HepG2 (cell line): ENCODE data around the gene EFL1.

ENCODE experiments used
- BRCA1 ChIP-seq: sonication (generic); formaldehyde crosslinking; IDR thresholded peaks from 2 replicates; pipeline ENCODE4 v1.4.0; 2020; ENCODE audit warnings: missing genetic modification reagents
- CBX1 ChIP-seq: IDR thresholded peaks from one replicate; pipeline ENCODE4 v1.6.1; 2016; ENCODE audit warnings: antibody characterized with exemption, low read depth
- CHD2 ChIP-seq: IDR thresholded peaks from 2 replicates; pipeline ENCODE4 v1.6.1; 2011; ENCODE audit warnings: low read depth, low read length, improper control_type of control experiment
- HOXA7 ChIP-seq: sonication (generic); formaldehyde crosslinking; IDR thresholded peaks from 2 replicates; pipeline ENCODE4 v1.8.1; 2022; ENCODE audit warnings: mild to moderate bottlenecking, missing genetic modification reagents, moderate library complexity
- POLR2AphosphoS5 ChIP-seq: IDR thresholded peaks from 2 replicates; pipeline ENCODE4 v1.6.1; 2012; ENCODE audit warnings: low read depth, low read length
- RAD51 ChIP-seq: fragments of 450-650 bp; IDR thresholded peaks from 2 replicates; pipeline ENCODE4 v1.6.1; 2016; ENCODE audit warnings: borderline replicate concordance
- ZFP37 ChIP-seq: sonication (generic); formaldehyde crosslinking; IDR thresholded peaks from 2 replicates; pipeline ENCODE4 v1.4.0; 2020; ENCODE audit warnings: missing genetic modification reagents, borderline replicate concordance
- ZNF225 ChIP-seq: sonication (generic); formaldehyde crosslinking; IDR thresholded peaks from 2 replicates; pipeline ENCODE4 v1.4.0; 2020; ENCODE audit warnings: mild to moderate bottlenecking, missing genetic modification reagents
- ZNF547 ChIP-seq: sonication (generic); formaldehyde crosslinking; IDR thresholded peaks from 2 replicates; pipeline ENCODE4 v1.5.1; 2020; ENCODE audit warnings: mild to moderate bottlenecking, missing genetic modification reagents
- TF ChIP-seq, protein P1 (sequence below): IDR thresholded peaks from 2 replicates; pipeline ENCODE4 v1.6.1; 2012; ENCODE audit warnings: inconsistent platforms
- TF ChIP-seq, protein P2 (sequence below): sonication (generic); formaldehyde crosslinking; IDR thresholded peaks from 2 replicates; pipeline ENCODE4 v1.5.0; 2020; ENCODE audit warnings: mild to moderate bottlenecking, missing genetic modification reagents, moderate library complexity
- TF ChIP-seq, protein P3 (sequence below): sonication (generic); formaldehyde crosslinking; conservative IDR thresholded peaks from 2 replicates; pipeline ENCODE4 v1.8.0; 2022; ENCODE audit warnings: low read depth, missing genetic modification reagents

DNA sequence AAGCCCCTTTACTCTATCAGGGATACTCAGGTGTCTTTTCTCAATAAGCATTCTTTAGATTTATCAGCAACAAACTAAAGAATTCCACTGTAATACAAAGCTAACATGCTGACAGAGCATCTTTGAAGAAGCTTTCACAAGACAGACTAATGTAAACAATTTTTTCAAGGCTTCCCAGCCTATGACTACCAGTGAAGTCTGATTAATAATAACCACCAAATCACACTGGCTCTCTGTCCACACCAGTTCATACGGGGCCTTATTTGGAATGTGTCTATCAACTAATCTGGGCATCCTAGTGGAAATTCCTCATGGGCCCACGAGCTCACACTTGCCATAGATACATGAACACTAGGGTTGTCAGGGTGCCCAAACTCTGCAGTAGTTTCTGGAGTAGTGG lies 84.5 kb downstream of the EFL1 start:
- TF ChIP-seq CBX1 (no peak), POLR2AphosphoS5 (no peak), CHD2 (no peak), HOXA7 (no peak), ZNF225 (no peak), ZNF547 (no peak), BRCA1 (CRISPR knock-in tag) (no peak), RAD51 (no peak), ZFP37 (CRISPR knock-in tag) (no peak)
- TF ChIP-seq, protein P1, sequence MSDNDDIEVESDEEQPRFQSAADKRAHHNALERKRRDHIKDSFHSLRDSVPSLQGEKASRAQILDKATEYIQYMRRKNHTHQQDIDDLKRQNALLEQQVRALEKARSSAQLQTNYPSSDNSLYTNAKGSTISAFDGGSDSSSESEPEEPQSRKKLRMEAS = no peak
- TF ChIP-seq, protein P2, sequence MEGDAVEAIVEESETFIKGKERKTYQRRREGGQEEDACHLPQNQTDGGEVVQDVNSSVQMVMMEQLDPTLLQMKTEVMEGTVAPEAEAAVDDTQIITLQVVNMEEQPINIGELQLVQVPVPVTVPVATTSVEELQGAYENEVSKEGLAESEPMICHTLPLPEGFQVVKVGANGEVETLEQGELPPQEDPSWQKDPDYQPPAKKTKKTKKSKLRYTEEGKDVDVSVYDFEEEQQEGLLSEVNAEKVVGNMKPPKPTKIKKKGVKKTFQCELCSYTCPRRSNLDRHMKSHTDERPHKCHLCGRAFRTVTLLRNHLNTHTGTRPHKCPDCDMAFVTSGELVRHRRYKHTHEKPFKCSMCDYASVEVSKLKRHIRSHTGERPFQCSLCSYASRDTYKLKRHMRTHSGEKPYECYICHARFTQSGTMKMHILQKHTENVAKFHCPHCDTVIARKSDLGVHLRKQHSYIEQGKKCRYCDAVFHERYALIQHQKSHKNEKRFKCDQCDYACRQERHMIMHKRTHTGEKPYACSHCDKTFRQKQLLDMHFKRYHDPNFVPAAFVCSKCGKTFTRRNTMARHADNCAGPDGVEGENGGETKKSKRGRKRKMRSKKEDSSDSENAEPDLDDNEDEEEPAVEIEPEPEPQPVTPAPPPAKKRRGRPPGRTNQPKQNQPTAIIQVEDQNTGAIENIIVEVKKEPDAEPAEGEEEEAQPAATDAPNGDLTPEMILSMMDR (CRISPR knock-in tag) = no peak
- TF ChIP-seq, protein P3, sequence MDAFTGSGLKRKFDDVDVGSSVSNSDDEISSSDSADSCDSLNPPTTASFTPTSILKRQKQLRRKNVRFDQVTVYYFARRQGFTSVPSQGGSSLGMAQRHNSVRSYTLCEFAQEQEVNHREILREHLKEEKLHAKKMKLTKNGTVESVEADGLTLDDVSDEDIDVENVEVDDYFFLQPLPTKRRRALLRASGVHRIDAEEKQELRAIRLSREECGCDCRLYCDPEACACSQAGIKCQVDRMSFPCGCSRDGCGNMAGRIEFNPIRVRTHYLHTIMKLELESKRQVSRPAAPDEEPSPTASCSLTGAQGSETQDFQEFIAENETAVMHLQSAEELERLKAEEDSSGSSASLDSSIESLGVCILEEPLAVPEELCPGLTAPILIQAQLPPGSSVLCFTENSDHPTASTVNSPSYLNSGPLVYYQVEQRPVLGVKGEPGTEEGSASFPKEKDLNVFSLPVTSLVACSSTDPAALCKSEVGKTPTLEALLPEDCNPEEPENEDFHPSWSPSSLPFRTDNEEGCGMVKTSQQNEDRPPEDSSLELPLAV (CRISPR knock-in tag) = no peak
